GM19455 (cell line): ENCODE results near the gene GPR183.

ENCODE experiments used
- ATAC-seq: cut with Tn5 transposase; IDR thresholded peaks from one replicate; pipeline ENCODE4 v1.9.1; 2021; ENCODE audit not compliant: unreplicated experiment

The GPR183 gene

GRCh38 chr13:99339736-99340397 is 32.7 kb upstream of the GPR183 start:
- no peak for ATAC-seq

DNA sequence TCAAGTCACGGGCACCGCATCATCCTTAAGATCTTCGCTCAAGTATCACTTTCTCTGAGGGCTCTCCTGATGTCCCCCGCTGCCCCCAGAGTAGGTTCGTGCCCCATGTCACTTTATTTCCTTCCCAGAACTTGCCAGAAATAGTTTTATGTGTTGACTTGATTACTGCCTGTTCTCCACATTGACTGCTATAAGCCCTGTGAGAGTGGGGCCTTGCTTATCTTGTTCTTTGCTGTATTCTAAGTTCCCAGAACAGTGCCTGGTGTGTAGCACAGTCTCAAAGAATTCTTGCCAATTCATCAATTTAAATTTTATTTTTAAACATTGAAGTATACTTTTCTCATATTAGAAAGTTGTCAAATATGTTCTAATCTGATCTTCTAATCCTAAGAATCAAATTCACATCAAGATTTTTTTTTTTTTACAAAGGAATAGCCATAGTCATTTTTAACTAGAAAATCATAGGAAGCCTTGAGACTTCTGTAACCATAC is 32.1 kb upstream of the GPR183 start:
- ATAC-seq = no peak

- no peak for ATAC-seq
Observed at GRCh38 chr13:99335603-99336002, 28.4 kb upstream of the GPR183 start.

DNA sequence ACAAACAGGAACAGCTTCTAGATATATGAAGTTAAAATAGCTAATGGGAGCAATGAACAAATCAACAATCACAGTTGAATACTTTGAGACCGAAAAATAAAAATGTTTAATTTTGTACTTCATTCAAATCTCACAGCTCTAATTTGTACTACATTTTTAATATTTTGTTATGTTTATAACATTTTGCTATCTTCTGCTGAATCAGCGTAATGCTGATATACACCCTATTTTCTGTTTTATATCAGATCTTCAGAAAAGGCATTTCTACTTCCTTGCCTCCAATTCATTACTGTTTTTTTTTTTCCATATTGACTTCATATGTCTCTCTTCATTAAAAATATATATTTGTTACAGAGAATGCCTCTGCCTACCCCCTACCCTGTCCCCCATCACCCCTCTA is 27.9 kb upstream of the GPR183 start:
- no peak for ATAC-seq

DNA sequence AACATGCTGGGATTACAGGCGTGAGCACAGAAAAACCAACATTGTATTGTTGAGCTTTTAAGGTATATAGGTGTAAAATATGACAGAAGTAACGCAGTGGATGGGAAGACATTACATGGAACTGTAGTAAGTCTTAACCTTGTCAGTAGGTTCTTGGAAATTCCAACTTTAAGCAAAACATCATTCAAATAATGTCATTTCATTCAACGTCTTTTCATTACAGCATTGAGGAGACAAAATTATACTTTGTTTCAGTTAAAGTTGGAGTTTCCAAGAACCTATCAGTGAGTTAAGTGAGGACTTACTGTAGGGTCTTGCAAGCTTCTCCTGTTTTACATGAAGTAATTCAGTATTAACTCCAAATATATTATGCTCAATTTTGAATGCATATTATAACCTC is 27.0 kb upstream of the GPR183 start:
- no peak for ATAC-seq

DNA sequence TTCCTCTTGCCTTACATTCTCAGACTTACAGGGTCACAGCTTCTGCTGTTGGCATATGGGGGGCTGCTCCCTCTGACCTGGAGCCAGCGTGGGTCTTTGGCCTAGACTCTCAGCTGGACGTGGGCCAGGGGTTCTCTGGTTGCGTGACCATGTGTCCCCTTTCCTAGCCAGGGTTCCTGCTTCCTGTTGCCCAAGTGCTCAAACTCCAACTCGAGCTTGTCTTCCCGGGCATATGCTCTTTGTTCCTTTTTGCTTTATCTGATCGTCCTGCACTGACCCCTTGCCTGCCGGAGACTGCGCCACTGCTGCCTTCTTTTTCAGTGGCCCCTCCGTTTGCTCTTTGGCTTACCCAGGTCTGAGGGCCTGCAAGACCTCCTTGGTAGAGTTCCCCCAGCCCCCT is 25.3 kb upstream of the GPR183 start:
- ATAC-seq = peak; percentile 10

- peak; percentile 94 for ATAC-seq
Observed at GRCh38 chr13:99331881-99332293, 24.7 kb upstream of the GPR183 start.

DNA sequence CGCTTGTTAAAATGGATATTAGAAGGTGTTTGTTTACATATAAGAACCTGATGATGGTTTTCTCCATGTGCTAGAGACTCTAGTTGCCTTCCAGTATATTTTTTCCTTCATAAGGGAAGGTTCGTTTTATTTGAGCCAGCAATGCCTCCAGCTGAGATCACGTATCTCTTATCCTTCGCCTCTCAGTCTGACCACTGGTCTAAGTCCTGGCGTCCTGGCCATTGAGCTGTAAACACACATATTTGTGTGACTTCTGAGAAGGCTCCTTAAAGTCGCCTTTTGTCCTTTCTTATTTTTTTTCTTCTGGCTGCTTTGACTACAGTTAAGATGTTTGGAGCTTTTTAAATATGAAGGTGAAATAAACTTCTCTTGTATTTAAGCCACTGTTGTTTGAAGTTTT is 23.7 kb upstream of the GPR183 start:
- no peak for ATAC-seq

DNA sequence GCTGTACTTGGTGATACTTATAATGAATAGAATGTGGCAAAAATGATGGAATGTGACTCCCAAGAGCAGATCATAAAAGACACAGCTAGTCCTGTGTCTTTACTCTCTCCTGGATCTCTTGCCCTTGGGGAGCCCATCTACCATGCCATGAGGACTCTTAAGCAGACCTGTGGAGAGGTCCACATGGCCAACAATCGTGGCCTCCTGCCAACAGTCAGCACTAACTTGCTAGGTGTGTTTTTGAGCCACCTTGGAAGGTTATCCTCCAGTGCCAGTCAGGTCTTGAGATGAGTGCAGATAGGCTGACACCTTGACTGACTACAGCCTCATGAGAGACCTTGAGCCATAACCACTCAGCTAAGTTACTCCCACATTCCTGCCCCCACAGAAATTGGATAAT is 22.3 kb upstream of the GPR183 start:
- no peak for ATAC-seq

- no peak for ATAC-seq
Observed at GRCh38 chr13:99327761-99328160, 20.6 kb upstream of the GPR183 start.

DNA sequence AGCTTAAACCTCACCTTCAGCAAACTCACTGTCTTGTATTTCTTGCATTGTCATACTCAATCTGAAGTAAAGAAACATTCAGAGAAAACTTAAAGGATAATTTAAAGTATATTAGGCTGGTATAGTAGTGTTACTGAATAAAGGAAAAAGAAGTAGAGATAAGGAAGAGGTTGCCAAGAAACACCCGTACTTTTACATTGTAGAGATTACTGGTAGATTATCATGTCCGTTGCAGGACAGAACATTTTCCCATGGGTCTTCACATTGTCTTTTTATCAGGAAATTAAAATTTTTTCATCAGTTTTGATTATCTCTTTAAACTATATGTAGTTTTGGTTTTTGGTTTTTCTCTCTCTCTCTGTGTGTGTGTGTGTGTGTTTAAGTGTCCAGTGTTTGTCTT is 19.9 kb upstream of the GPR183 start:
- ATAC-seq = no peak

DNA sequence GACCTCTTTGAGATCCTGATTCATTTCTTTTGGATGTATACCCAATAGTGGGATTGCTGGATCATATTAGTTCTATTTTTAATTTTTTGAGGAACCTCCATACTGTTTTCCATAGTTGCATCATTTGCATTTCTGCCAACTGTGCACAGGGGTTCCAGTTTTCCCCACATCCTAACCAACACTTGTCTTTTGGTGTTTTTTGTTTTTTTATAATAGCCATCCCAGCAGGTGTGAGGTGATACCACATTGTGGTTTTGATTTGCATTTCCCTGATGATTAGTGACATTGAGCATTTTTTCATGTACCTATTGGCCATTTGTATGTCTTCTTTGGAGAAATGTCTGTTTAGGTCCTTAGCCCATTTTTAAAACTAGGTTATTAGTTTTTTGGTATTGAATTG is 18.8 kb upstream of the GPR183 start:
- no peak for ATAC-seq

DNA sequence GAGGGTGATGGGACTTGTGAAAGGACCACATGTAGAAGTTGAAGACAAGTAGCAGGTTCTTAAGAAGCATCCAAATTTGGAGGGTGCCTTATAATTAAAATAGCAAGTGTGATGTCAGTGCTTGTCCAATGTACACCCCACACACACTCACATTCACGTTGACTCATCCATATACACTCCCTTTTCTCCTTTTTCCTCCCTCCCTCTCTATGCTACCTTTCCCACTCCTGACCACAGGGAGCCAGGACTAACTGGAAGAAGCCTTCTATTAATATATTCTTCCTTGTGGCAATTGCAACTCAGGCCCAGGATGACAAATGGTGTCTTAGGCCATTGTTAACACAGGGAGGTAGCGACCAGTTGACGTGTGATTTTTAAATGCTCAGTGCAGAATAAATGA is 16.3 kb upstream of the GPR183 start:
- no peak for ATAC-seq

DNA sequence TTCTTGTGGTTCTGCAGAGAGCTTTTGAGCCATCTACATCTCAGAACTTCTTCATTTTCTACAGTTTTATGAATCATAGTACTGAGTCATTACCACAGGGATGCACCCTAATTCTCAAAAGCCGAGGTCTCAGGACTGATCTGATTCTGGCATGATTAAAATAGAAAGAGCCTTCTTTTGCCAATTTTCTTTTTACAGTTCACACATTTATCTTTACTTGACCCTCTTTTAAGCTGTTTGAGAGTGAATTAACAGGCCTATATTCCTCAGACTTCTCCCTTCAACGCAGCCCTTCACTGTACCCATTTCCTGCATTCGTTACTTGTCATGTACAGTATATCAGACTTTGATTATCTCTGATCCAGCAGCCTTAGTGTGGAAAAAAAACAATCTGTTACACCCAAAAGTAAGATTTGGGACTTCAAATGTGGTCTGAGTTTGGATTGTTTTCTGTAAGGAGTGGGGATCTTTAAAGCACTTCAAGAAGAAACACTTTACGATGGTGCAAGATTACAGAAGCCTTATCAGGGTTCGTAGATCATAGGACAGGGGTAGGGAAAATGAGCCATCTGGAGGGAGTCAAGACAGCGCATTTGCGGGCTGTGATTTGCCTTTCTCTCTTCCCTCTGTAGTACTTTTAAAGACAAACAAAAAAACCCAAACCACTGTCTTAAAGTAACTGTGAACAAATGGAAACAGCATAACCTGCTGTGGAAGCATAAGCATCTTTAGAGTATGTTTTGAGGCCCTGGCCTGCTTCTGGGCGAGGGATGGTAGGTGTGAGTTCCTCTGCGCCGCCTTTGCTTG is 15.3 kb upstream of the GPR183 start:
- peak; percentile 87 for ATAC-seq

- ATAC-seq = no peak
Observed at GRCh38 chr13:99321709-99322108, 14.5 kb upstream of the GPR183 start.

GRCh38 chr13:99320693-99321481 is 13.7 kb upstream of the GPR183 start:
- ATAC-seq = no peak

DNA sequence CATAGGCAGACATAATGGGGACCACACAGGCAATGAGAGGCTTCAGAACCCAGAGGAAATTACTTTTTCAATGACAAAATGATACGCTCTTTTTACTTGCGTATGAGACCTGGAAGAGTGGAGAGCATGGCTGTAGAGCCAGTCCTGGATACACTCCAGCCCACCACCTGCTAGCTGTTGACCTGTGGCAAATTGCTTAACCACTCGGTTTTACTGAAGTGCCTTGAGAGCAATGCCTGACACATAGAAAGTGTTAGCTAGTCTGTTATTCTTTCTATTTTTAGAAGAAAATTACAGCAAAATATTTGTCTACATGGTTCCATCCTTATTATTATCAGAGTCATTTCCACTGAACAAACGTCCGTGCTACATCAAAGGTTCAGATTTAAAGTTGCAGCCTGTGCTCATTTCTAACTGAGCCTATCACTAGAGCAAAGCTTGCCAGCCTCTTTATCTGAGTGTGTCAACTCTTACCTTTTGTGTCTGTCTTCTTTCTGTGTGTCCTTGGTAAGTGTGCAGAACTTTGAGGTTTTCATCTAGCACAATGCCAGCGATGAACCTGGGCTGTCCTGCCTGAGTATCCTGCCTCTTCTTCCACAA is 9.6 kb upstream of the GPR183 start:
- no peak for ATAC-seq

DNA sequence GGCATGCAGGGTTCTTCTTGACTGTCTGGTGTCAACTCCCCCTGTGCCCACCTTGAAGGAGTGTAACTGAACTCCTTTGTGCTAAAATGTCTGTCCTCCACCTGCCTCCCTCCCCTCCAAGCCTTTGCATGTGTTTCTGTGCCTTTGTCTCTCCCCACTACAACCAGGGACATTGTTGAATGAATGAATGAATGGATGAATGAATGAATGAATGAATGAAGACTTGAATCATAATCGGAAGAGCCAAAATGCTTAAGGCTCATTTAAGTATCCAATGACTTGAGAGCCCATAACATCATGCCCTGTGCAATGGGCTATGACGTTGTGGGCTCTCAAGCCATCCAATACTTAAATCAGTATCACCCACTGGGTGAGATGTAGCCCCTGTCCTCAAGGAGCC is 9.0 kb upstream of the GPR183 start:
- no peak for ATAC-seq

DNA sequence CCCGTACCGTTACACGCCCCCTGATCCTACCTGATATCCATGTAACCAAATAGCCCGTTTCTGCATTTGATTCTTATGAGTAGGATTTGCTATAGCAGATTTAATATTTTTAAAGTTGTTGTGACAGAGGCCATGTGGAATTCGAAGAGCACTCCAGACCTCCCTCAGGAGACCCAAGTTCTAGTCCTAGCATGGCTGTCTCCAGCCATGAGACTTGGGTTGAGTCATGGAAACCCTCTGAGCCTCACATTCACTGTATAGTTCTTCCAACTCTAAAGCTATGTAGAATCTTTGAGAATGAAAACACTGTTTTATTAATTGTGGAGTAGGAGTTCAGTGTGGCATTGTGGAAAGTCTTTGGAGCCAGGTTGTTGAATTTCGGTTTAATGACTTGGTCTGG is 8.0 kb upstream of the GPR183 start:
- no peak for ATAC-seq

- ATAC-seq = no peak
Observed at GRCh38 chr13:99314640-99315176, 7.5 kb upstream of the GPR183 start.

DNA sequence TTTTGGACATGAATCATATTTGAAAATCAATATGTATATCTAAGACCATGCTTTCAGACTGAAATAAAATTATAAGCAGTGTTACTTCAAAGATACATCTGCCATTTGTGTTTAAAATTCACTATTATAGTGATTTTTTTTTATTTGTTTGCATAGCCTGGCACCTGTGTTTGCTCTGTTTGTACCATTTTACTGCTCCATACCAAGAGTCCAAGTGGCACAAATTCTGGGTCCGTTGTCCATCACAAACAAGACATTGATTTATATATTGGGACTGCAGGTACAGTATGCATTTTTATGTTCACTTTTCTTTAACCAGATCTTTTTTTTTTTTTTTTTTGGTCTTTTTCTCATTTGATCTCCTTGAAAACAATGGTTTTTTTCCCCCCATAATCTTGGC is 6.7 kb upstream of the GPR183 start:
- ATAC-seq = no peak
